Epidermal melanocyte (primary cell): ENCODE results near the gene PHKG2.

Experiments used
- DNase-seq: peaks from one replicate; pipeline ENCODE4 v3.0.0; 2011; ENCODE audit warnings: low spot score; ENCODE audit not compliant: insufficient read length

PHKG2 gene

GRCh38 chr16:30755955-30756780, 7.9 kb downstream of the PHKG2 start:
- no peak for DNase-seq

GRCh38 chr16:30756781-30757100, 8.5 kb downstream of the PHKG2 start:
- DNase-seq = no peak

GRCh38 chr16:30757316-30757715, 9.1 kb downstream of the PHKG2 start:
- DNase-seq = no peak

- no peak for DNase-seq
These were observed 10.8 kb downstream of the PHKG2 start for GRCh38 chr16:30758988-30759491.

GRCh38 chr16:30760001-30760559, 11.9 kb downstream of the PHKG2 start:
- DNase-seq = no peak

GRCh38 chr16:30760577-30761426, 12.6 kb downstream of the PHKG2 start:
- no peak for DNase-seq

- DNase-seq = no peak
These were observed 13.3 kb downstream of the PHKG2 start for GRCh38 chr16:30761427-30761927.

- peak; percentile 100 for DNase-seq
These were observed 14.0 kb downstream of the PHKG2 start, which contains the start of the genes CFAP119 and RNF40 for GRCh38 chr16:30761928-30762902. Gene CFAP119 (minus strand): TSS chr16:30762062. CDS start chr16:30761748, 314 bp downstream. Gene RNF40 (plus strand): TSS chr16:30762322. CDS start chr16:30762546, 224 bp downstream.

- no peak for DNase-seq
These were observed 14.9 kb downstream of the PHKG2 start for GRCh38 chr16:30762991-30763725.

GRCh38 chr16:30764086-30764485, 15.9 kb downstream of the PHKG2 start:
- no peak for DNase-seq

GRCh38 chr16:30764816-30765465, 16.7 kb downstream of the PHKG2 start:
- DNase-seq = no peak

GRCh38 chr16:30766206-30766932, 18.1 kb downstream of the PHKG2 start:
- no peak for DNase-seq

GRCh38 chr16:30766933-30767284, 18.7 kb downstream of the PHKG2 start:
- no peak for DNase-seq

GRCh38 chr16:30767767-30768465, 19.7 kb downstream of the PHKG2 start:
- DNase-seq = no peak

- no peak for DNase-seq
These were observed 20.5 kb downstream of the PHKG2 start for GRCh38 chr16:30768583-30769181.

GRCh38 chr16:30769379-30770089, 21.3 kb downstream of the PHKG2 start:
- DNase-seq = no peak

- no peak for DNase-seq
These were observed 23.5 kb downstream of the PHKG2 start for GRCh38 chr16:30771726-30772125.
